NCI-H2171 (cell line): ENCODE results near the gene CFLAR.
"Not testable (repeated sequence)": the region's sequence is repeated elsewhere in the genome, so short reads cannot be mapped to it uniquely, and the experiment has no call there.

Experiments
- DNase-seq: peaks from one replicate; lab custom pipeline; 2025; lab: John Stamatoyannopoulos, UW

Gene CFLAR

GRCh38 chr2:201149064-201149820, 33.3 kb downstream of the CFLAR start:
- DNase-seq, result no peak

- not testable (repeated sequence) for DNase-seq
Observed at GRCh38 chr2:201149821-201150165, 33.8 kb downstream of the CFLAR start.

- DNase-seq, result no peak
Observed at GRCh38 chr2:201150454-201151020, 34.6 kb downstream of the CFLAR start.

- DNase-seq, result no peak
Observed at GRCh38 chr2:201151127-201151981, 35.4 kb downstream of the CFLAR start.

GRCh38 chr2:201152517-201152916, 36.6 kb downstream of the CFLAR start:
- no peak for DNase-seq

- DNase-seq, result no peak
Observed at GRCh38 chr2:201152999-201153815, 37.2 kb downstream of the CFLAR start.

GRCh38 chr2:201154615-201155399, 38.8 kb downstream of the CFLAR start:
- no peak for DNase-seq

GRCh38 chr2:201156036-201156435, 40.1 kb downstream of the CFLAR start:
- DNase-seq, result no peak

GRCh38 chr2:201156640-201157039, 40.7 kb downstream of the CFLAR start:
- no peak for DNase-seq

- no peak for DNase-seq
Observed at GRCh38 chr2:201157694-201158093, 41.7 kb downstream of the CFLAR start.

- DNase-seq, result peak; percentile 24
Observed at GRCh38 chr2:201158111-201158929, 42.4 kb downstream of the CFLAR start.

- DNase-seq, result no peak
Observed at GRCh38 chr2:201164166-201164565, 48.2 kb downstream of the CFLAR start.

- no peak for DNase-seq
Observed at GRCh38 chr2:201167546-201167945, 51.6 kb downstream of the CFLAR start.

GRCh38 chr2:201168496-201168895, 52.5 kb downstream of the CFLAR start:
- not testable (repeated sequence) for DNase-seq

GRCh38 chr2:201171259-201171814, 55.4 kb downstream of the CFLAR start:
- DNase-seq, result peak; percentile 9

GRCh38 chr2:201172279-201172678, 56.3 kb downstream of the CFLAR start:
- no peak for DNase-seq

GRCh38 chr2:201174687-201175086, 58.7 kb downstream of the CFLAR start:
- DNase-seq, result no peak

GRCh38 chr2:201176081-201176481, 60.1 kb downstream of the CFLAR start:
- no peak for DNase-seq

GRCh38 chr2:201180010-201180409, 64.0 kb downstream of the CFLAR start:
- no peak for DNase-seq
